K562 (cell line): ENCODE results near the gene IL37. TPM values are rescaled to one million over a fixed set of nuclear protein-coding genes. Genes with fewer than 3 reads are reported as not detected.

Experiments used
- ATAC-seq: fragments of 200-7000 bp; cut with Tn5 transposase; 3 replicates; pipeline ENCODE4 v1.9.1; 2020; ENCODE audit warnings: moderate library complexity
- BruUV-seq: library from RNA; stranded (reverse); fragments of 400-500 nt; replicated peaks from 2 replicates; lab custom pipeline; 2021; lab: Mats Ljungman, UMichigan
- CTCF ChIA-PET: fragments of 300-600 bp; formaldehyde crosslinking; extraction: SDS; loops from one replicate; lab custom pipeline; 2021; ENCODE audit warnings: low intra/inter-chr PET ratio; lab: Yijun Ruan, JAX
- POLR2A ChIA-PET: fragments of 300-600, 350-650 bp; sonication (Branson Sonifier 250); formaldehyde crosslinking; extraction: SDS; loops from one replicate; lab custom pipeline; 2021; ENCODE audit warnings: antibody characterized with exemption, inconsistent platforms; lab: Yijun Ruan, JAX
- DNase-seq, 4 experiments: peaks; one replicate each; pipeline versions ENCODE4 v3.0.0 to v3.0.0-alpha.2; 2011 to 2018; ENCODE audit warnings: low spot score in 3 of 4, mixed read lengths in 3 of 4; ENCODE audit errors: extremely low read depth in 1 of 4
- FAIRE-seq: peaks from 2 replicates; lab custom pipeline; 2011; peaks lifted over from hg19 to GRCh38; lab: Jason Lieb, UNC
- H2AFZ ChIP-seq: 2 replicates; pipeline ENCODE4 v1.6.0; 2011; ENCODE audit warnings: low read depth, low read length, control low read depth, inconsistent platforms
- H3K27ac ChIP-seq: fragments of 200-600 bp; 3 replicates; pipeline ENCODE4 v1.8.0; 2011; ENCODE audit warnings: low read depth, mild to moderate bottlenecking, control low read depth, inconsistent platforms, low read length, moderate library complexity, mixed read lengths; ENCODE audit errors: extremely low read depth
- H3K27me3 ChIP-seq, 2 experiments: fragments of 300-600 bp in 1 of 2; 2 replicates in 1 of 2; 3 replicates in 1 of 2; pipeline versions ENCODE4 v1.6.0 to v1.8.0; 2011; ENCODE audit warnings: inconsistent platforms in 2 of 2, low read length in 2 of 2, mild to moderate bottlenecking in 1 of 2, mixed read lengths in 1 of 2, moderate library complexity in 1 of 2; ENCODE audit not compliant: control insufficient read depth in 2 of 2, insufficient read depth in 2 of 2
- H3K36me3 ChIP-seq: fragments of 300-600 bp; 3 replicates; pipeline ENCODE4 v1.8.0; 2011; ENCODE audit warnings: mild to moderate bottlenecking, low read length, inconsistent platforms; ENCODE audit not compliant: control insufficient read depth, insufficient read depth
- H3K4me1 ChIP-seq, 2 experiments: fragments of 200-600 bp in 1 of 2; replicated peaks in 1 of 2; 2 replicates in 1 of 2; 3 replicates in 1 of 2; pipeline versions ENCODE4 v1.5.1 to v1.8.0; 2011; ENCODE audit warnings: inconsistent platforms in 2 of 2, low read length in 2 of 2, mild to moderate bottlenecking in 1 of 2, mixed read lengths in 1 of 2, moderate library complexity in 1 of 2; ENCODE audit not compliant: control insufficient read depth in 2 of 2, insufficient read depth in 2 of 2
- H3K4me2 ChIP-seq: 2 replicates; pipeline ENCODE4 v1.6.1; 2011; ENCODE audit warnings: low read length, control low read depth, inconsistent platforms, mixed read lengths; ENCODE audit not compliant: insufficient read depth
- H3K4me3 ChIP-seq: fragments of 200-600 bp; sonication (generic), shearing (Covaris generic); 2 replicates; pipeline ENCODE4 v1.5.1; 2016; ENCODE audit warnings: control low read depth, inconsistent platforms
- H3K79me2 ChIP-seq: fragments of 200-600 bp; 3 replicates; pipeline ENCODE4 v1.8.0; 2011; ENCODE audit warnings: low read length, inconsistent platforms; ENCODE audit not compliant: control insufficient read depth, insufficient read depth
- H3K9ac ChIP-seq, 2 experiments: 2 replicates each; pipeline versions ENCODE4 v1.6.0 to v1.6.1; 2011; ENCODE audit warnings: low read depth in 2 of 2, low read length in 2 of 2, control low read depth in 1 of 2, inconsistent platforms in 1 of 2, mild to moderate bottlenecking in 1 of 2, mixed read lengths in 1 of 2; ENCODE audit not compliant: insufficient read depth in 1 of 2
- H3K9me1 ChIP-seq: one replicate; pipeline ENCODE4 v1.6.0; 2011; ENCODE audit warnings: inconsistent platforms, mild to moderate bottlenecking, low read length, moderate library complexity; ENCODE audit not compliant: control insufficient read depth, insufficient read depth
- H3K9me3 ChIP-seq: replicated peaks from 2 replicates; pipeline ENCODE4 v1.5.1; 2011; ENCODE audit warnings: low read depth, low read length, inconsistent platforms; ENCODE audit not compliant: control insufficient read depth, insufficient read depth
- H4K20me1 ChIP-seq: replicated peaks from 2 replicates; pipeline ENCODE4 v1.6.1; 2011; ENCODE audit warnings: low read length, inconsistent platforms, mixed read lengths; ENCODE audit not compliant: control insufficient read depth, insufficient read depth
- GATAD2B ChIP-seq: fragments of 450-650 bp; IDR thresholded peaks from 2 replicates; pipeline ENCODE4 v1.6.1; 2017; ENCODE audit warnings: mild to moderate bottlenecking, borderline replicate concordance
- HDAC6 ChIP-seq: IDR thresholded peaks from 2 replicates; pipeline ENCODE4 v1.6.1; 2012; ENCODE audit warnings: low read depth, mild to moderate bottlenecking, control low read depth, inconsistent platforms, low read length, moderate library complexity
- NFIC ChIP-seq: fragments of 450-650 bp; IDR thresholded peaks from 2 replicates; pipeline ENCODE4 v1.6.1; 2017; ENCODE audit warnings: mild to moderate bottlenecking, inconsistent platforms
- TGIF2 ChIP-seq: sonication (generic); formaldehyde crosslinking; IDR thresholded peaks from 2 replicates; pipeline ENCODE4 v1.8.1; 2022; ENCODE audit warnings: mild to moderate bottlenecking, missing genetic modification reagents, moderate library complexity
- ZNF830 ChIP-seq: fragments of 250-450 bp; sonication (Bioruptor Pico); IDR thresholded peaks from 2 replicates; pipeline ENCODE4 v1.5.0; 2021; ENCODE audit warnings: mild to moderate bottlenecking
- WGBS: fragments of 100-300 bp; shearing (Covaris generic); methylation state at CpG from one replicate; pipeline ENCODE4 v1.1.6; 2016; ENCODE audit warnings: low coverage, mixed read lengths; ENCODE audit not compliant: insufficient coverage; ENCODE audit errors: missing lambda C conversion rate; 5-methylcytosine and 5-hydroxymethylcytosine counted together
- in situ Hi-C: fragments of 300-500 bp; cut with MboI; formaldehyde crosslinking; loops from 4 replicates; pipeline ENCODE4 v1.15.0; 2018; ENCODE audit warnings: inconsistent platforms, mixed read lengths
- intact Hi-C: fragments of 100-400 bp; cut with micrococcal nuclease; formaldehyde crosslinking; loops from 2 replicates; pipeline ENCODE4 v1.14.2; 2022
- polyA plus RNA-seq, 8 experiments: library from polyadenylated mRNA; depleted of rRNA in 4 of 8; stranded (reverse) in 5 of 8; unstranded in 3 of 8; fragments of >200 nt; fragmentation: Nextera tagmentation in 2 of 8; fragmentation: Illumina TruSeq in 1 of 8; extraction: Ambion mirVana in 2 of 8; extraction: Trizol in 1 of 8; gene quantifications; 2 replicates each; pipeline versions ENCODE4 v1.2.1 to v1.2.3, GENCODE V29; 2011 to 2014; ENCODE audit warnings: inconsistent platforms in 1 of 8, missing spikeins in 1 of 8
- total RNA-seq, 7 experiments: library from RNA; depleted of rRNA in 6 of 7; stranded (reverse); fragments of >200 nt in 6 of 7; fragmentation: Illumina TruSeq in 2 of 7; extraction: Trizol in 2 of 7; gene quantifications; 2 replicates each; pipeline versions ENCODE4 v1.2.1 to v1.2.3, GENCODE V29; 2011 to 2021; ENCODE audit warnings: low replicate concordance in 1 of 7
- TF ChIP-seq, protein P1 (sequence below): fragments of 450-650 bp; IDR thresholded peaks from 2 replicates; pipeline ENCODE4 v1.6.1; 2018; ENCODE audit not compliant: partially characterized antibody
- TF ChIP-seq, protein P2 (sequence below): fragments of 450-650 bp; IDR thresholded peaks from 2 replicates; pipeline ENCODE4 v1.6.1; 2016; ENCODE audit warnings: antibody characterized with exemption

IL37 gene
- total and polyA plus RNA-seq, 9 of the 15 experiments (the other 6 are each of a cell fraction or from before 2014, with no cell fraction given) = not detected

DNA sequence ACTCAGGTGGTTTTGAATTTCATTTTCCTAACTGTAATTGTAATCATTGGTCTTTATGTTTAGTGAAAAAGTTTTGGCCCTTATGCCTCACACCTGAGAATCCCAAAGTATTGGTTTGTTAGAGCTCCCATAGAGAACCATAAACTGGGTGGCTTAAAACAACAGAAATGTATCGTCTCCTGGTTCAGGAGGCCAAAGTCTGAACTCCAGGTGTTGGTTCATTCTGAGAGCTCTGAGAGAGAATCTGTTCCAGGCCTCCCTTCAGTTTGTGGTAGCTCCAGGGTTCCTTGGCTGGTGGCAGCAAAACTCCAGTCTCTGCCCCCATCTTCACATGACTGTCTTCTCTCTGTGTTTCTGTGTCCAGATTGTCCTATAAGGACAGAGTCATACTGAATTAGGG is 11.0 kb downstream of the IL37 start:
- in situ Hi-C loops = no loop called here
- ChIA-PET POLR2A (no interaction called here), CTCF (no interaction called here)
- no peak for ATAC-seq
- no TSS peak for BruUV-seq
- TF ChIP-seq GATAD2B (no peak), HDAC6 (no peak), NFIC (no peak), TGIF2 (CRISPR knock-in tag) (no peak), ZNF830 (CRISPR knock-in tag) (no peak)
- TF ChIP-seq, protein P1, sequence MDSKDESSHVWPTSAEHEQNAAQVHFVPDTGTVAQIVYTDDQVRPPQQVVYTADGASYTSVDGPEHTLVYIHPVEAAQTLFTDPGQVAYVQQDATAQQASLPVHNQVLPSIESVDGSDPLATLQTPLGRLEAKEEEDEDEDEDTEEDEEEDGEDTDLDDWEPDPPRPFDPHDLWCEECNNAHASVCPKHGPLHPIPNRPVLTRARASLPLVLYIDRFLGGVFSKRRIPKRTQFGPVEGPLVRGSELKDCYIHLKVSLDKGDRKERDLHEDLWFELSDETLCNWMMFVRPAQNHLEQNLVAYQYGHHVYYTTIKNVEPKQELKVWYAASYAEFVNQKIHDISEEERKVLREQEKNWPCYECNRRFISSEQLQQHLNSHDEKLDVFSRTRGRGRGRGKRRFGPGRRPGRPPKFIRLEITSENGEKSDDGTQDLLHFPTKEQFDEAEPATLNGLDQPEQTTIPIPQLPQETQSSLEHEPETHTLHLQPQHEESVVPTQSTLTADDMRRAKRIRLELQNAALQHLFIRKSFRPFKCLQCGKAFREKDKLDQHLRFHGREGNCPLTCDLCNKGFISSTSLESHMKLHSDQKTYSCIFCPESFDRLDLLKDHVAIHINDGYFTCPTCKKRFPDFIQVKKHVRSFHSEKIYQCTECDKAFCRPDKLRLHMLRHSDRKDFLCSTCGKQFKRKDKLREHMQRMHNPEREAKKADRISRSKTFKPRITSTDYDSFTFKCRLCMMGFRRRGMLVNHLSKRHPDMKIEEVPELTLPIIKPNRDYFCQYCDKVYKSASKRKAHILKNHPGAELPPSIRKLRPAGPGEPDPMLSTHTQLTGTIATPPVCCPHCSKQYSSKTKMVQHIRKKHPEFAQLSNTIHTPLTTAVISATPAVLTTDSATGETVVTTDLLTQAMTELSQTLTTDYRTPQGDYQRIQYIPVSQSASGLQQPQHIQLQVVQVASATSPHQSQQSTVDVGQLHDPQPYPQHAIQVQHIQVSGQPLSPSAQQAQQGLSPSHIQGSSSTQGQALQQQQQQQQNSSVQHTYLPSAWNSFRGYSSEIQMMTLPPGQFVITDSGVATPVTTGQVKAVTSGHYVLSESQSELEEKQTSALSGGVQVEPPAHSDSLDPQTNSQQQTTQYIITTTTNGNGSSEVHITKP = no peak
- TF ChIP-seq, protein P2, sequence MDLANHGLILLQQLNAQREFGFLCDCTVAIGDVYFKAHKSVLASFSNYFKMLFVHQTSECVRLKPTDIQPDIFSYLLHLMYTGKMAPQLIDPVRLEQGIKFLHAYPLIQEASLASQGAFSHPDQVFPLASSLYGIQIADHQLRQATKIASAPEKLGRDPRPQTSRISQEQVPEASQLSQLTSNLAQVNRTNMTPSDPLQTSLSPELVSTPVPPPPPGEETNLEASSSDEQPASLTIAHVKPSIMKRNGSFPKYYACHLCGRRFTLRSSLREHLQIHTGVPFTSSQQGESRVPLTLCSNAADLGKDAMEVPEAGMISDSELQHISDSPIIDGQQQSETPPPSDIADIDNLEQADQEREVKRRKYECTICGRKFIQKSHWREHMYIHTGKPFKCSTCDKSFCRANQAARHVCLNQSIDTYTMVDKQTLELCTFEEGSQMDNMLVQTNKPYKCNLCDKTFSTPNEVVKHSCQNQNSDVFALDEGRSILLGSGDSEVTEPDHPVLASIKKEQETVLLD = no peak
- no peak for DNase-seq
- intact Hi-C loops = no loop called here
- Histone ChIP-seq H4K20me1 (no peaks in the 10 kb centered on the region), H3K4me1 (peaks cover 8 to 18% of the 10 kb centered on the region in 2 experiments; a peak in 3 of 5 replicates), H2AFZ (peak overlapping the region; percentile 6; the same call in 1 of the 2 replicates), H3K9me3 (no peaks in the 10 kb centered on the region), H3K9me1 (no peaks in the 10 kb centered on the region), H3K4me3 (no peak overlapping the region), H3K36me3 (no peaks in the 10 kb centered on the region), H3K9ac (no peak overlapping the region), H3K27ac (no peak overlapping the region), H3K27me3 (peaks cover 0 to 5% of the 10 kb centered on the region in 2 experiments; a peak in 1 of 5 replicates), H3K4me2 (no peak overlapping the region), H3K79me2 (no peaks in the 10 kb centered on the region)
- 75% methylated on average over 1 of the region's 1 CpG for WGBS
- FAIRE-seq = no peak
